Hematopoietic multipotent progenitor cell treated with erythropoietin and hydrocortisone succinate and interleukin-3 and kit ligand, for 8 days (in vitro differentiated cells): Measurements from ENCODE around the gene FAP.

ENCODE experiments used
- DNase-seq: peaks from one replicate; pipeline ENCODE4 v3.0.0-alpha.2; 2015

Gene FAP

GRCh38 chr2:162243294-162243693 is at the start of gene FAP:
TSS of gene FAP (minus strand) at chr2:162243445. CDS start at chr2:162243327, 118 bp downstream.
- no peak for DNase-seq

- no peak for DNase-seq
Observed at GRCh38 chr2:162291748-162292147, 48.5 kb upstream of the FAP start.

- DNase-seq = no peak
Observed at GRCh38 chr2:162282765-162283425, 39.6 kb upstream of the FAP start.

- no peak for DNase-seq
Observed at GRCh38 chr2:162280654-162281053, 37.4 kb upstream of the FAP start.

- no peak for DNase-seq
Observed at GRCh38 chr2:162277381-162277780, 34.1 kb upstream of the FAP start.

GRCh38 chr2:162267996-162268395 is 24.8 kb upstream of the FAP start:
- no peak for DNase-seq

- DNase-seq = no peak
Observed at GRCh38 chr2:162267496-162267895, 24.3 kb upstream of the FAP start.

GRCh38 chr2:162266460-162266760 is 23.2 kb upstream of the FAP start:
- no peak for DNase-seq

- no peak for DNase-seq
Observed at GRCh38 chr2:162265666-162266459, 22.6 kb upstream of the FAP start.

- peak; percentile 4 for DNase-seq
Observed at GRCh38 chr2:162261032-162261945, 18.0 kb upstream of the FAP start.

- DNase-seq = no peak
Observed at GRCh38 chr2:162258686-162259085, 15.4 kb upstream of the FAP start.

- DNase-seq = no peak
Observed at GRCh38 chr2:162258169-162258568, 14.9 kb upstream of the FAP start.

- DNase-seq = no peak
Observed at GRCh38 chr2:162257425-162257824, 14.2 kb upstream of the FAP start.

- no peak for DNase-seq
Observed at GRCh38 chr2:162256591-162256991, 13.3 kb upstream of the FAP start.

GRCh38 chr2:162254236-162254871 is 11.1 kb upstream of the FAP start:
- DNase-seq = no peak

- no peak for DNase-seq
Observed at GRCh38 chr2:162253435-162253834, 10.2 kb upstream of the FAP start.

- no peak for DNase-seq
Observed at GRCh38 chr2:162252153-162252552, 8.9 kb upstream of the FAP start.

GRCh38 chr2:162245781-162246180 is 2.5 kb upstream of the FAP start:
- DNase-seq = no peak

GRCh38 chr2:162245061-162245460 is 1.8 kb upstream of the FAP start:
- DNase-seq = no peak

- DNase-seq = no peak
Observed at GRCh38 chr2:162244541-162245031, 1.3 kb upstream of the FAP start.

- no peak for DNase-seq
Observed at GRCh38 chr2:162243715-162244114, 470 bp upstream of the FAP start.

- DNase-seq = no peak
Observed at GRCh38 chr2:162242586-162243280, 512 bp downstream of the FAP start.
